IMR-90 (cell line): Measurements from ENCODE around the gene MPP4. TPM values are rescaled to one million over a fixed set of nuclear protein-coding genes. Genes with fewer than 3 reads are reported as not detected.

Source experiments
- ATAC-seq: fragments of 200-7000 bp; cut with Tn5 transposase; 2 replicates; pipeline ENCODE4 v1.9.1; 2020; ENCODE audit warnings: low read depth, mild to moderate bottlenecking, moderate library complexity
- BruUV-seq: library from RNA; stranded (reverse); fragments of 400-500 nt; replicated peaks from 2 replicates; lab custom pipeline; 2021; lab: Mats Ljungman, UMichigan
- CTCF ChIA-PET: fragments of 300-600 bp; formaldehyde crosslinking; extraction: SDS; loops from one replicate; lab custom pipeline; 2021; ENCODE audit warnings: antibody characterized with exemption; lab: Yijun Ruan, JAX
- POLR2A ChIA-PET: fragments of 300-600 bp; sonication (Branson Sonifier 250); formaldehyde crosslinking; loops from one replicate; lab custom pipeline; 2022; ENCODE audit warnings: antibody characterized with exemption; ENCODE audit not compliant: unreplicated experiment; lab: Charles Lee
- DNase-seq: peaks from one replicate; pipeline ENCODE4 v3.0.0; 2013
- H2AFZ ChIP-seq: replicated peaks from 2 replicates; pipeline ENCODE3; 2013; ENCODE audit warnings: low read length, mild to moderate bottlenecking; ENCODE audit not compliant: poor library complexity
- H2AK5ac ChIP-seq: 2 replicates; pipeline ENCODE4 v1.6.1; 2013; ENCODE audit warnings: low read depth, low read length, inconsistent platforms
- H2AK9ac ChIP-seq: replicated peaks from 2 replicates; pipeline ENCODE3; 2013; ENCODE audit warnings: mild to moderate bottlenecking, low read depth, low read length, moderate library complexity; ENCODE audit not compliant: poor library complexity
- H2BK120ac ChIP-seq: 2 replicates; pipeline ENCODE4 v1.6.1; 2013; ENCODE audit warnings: low read depth, low read length, inconsistent platforms
- H2BK15ac ChIP-seq: 3 replicates; pipeline ENCODE4 v1.6.1; 2013; ENCODE audit warnings: low read depth, low read length, inconsistent platforms
- H2BK20ac ChIP-seq: 2 replicates; pipeline ENCODE4 v1.6.1; 2013; ENCODE audit warnings: low read depth, mild to moderate bottlenecking, inconsistent platforms, low read length, moderate library complexity
- H2BK5ac ChIP-seq: 2 replicates; pipeline ENCODE4 v1.6.1; 2013; ENCODE audit warnings: mild to moderate bottlenecking, low read depth, low read length, inconsistent platforms; ENCODE audit not compliant: poor library complexity, severe bottlenecking
- H3K14ac ChIP-seq: replicated peaks from 2 replicates; pipeline ENCODE4 v1.6.1; 2013; ENCODE audit warnings: low read depth, low read length, inconsistent platforms
- H3K18ac ChIP-seq: 2 replicates; pipeline ENCODE4 v1.6.1; 2013; ENCODE audit warnings: low read depth, low read length, control low read depth
- H3K23ac ChIP-seq: 2 replicates; pipeline ENCODE4 v1.6.1; 2013; ENCODE audit warnings: low read depth, low read length, inconsistent platforms
- H3K27ac ChIP-seq: 2 replicates; pipeline ENCODE4 v1.5.1; 2013; ENCODE audit warnings: mild to moderate bottlenecking, control low read depth, low read length; ENCODE audit not compliant: insufficient read depth
- H3K27me3 ChIP-seq: 2 replicates; pipeline ENCODE4 v1.6.1; 2013; ENCODE audit warnings: low read length; ENCODE audit not compliant: control insufficient read depth, insufficient read depth
- H3K36me3 ChIP-seq: 2 replicates; pipeline ENCODE4 v1.6.1; 2013; ENCODE audit warnings: low read length, mixed read lengths; ENCODE audit not compliant: control insufficient read depth, insufficient read depth
- H3K4ac ChIP-seq: 2 replicates; pipeline ENCODE4 v1.6.1; 2013; ENCODE audit warnings: low read depth, low read length, inconsistent platforms
- H3K4me1 ChIP-seq: 2 replicates; pipeline ENCODE4 v1.6.1; 2013; ENCODE audit warnings: low read length, mixed read lengths; ENCODE audit not compliant: control insufficient read depth, insufficient read depth
- H3K4me2 ChIP-seq: 2 replicates; pipeline ENCODE4 v1.6.1; 2013; ENCODE audit warnings: low read depth, mild to moderate bottlenecking, control low read depth, low read length, moderate library complexity
- H3K4me3 ChIP-seq: 2 replicates; pipeline ENCODE4 v1.5.1; 2013; ENCODE audit warnings: low read depth, mild to moderate bottlenecking, control low read depth, low read length, moderate library complexity; ENCODE audit not compliant: insufficient read depth
- H3K56ac ChIP-seq: 2 replicates; pipeline ENCODE4 v1.6.1; 2013; ENCODE audit warnings: low read length, inconsistent platforms; ENCODE audit not compliant: insufficient read depth; ENCODE audit errors: extremely low read depth
- H3K79me1 ChIP-seq, 2 experiments: 2 replicates each; pipeline ENCODE4 v1.6.1; 2013; ENCODE audit warnings: low read length in 2 of 2, inconsistent platforms in 1 of 2, low read depth in 1 of 2
- H3K9ac ChIP-seq: 2 replicates; pipeline ENCODE4 v1.6.1; 2013; ENCODE audit warnings: low read depth, low read length, control low read depth
- H3K9me1 ChIP-seq: 2 replicates; pipeline ENCODE4 v1.6.1; 2013; ENCODE audit warnings: low read length, inconsistent platforms; ENCODE audit not compliant: insufficient read depth
- H3K9me3 ChIP-seq: 2 replicates; pipeline ENCODE4 v1.6.1; 2013; ENCODE audit warnings: low read length; ENCODE audit not compliant: control insufficient read depth, insufficient read depth
- H4K20me1 ChIP-seq: 2 replicates; pipeline ENCODE4 v1.6.1; 2013; ENCODE audit warnings: low read length, inconsistent platforms; ENCODE audit not compliant: insufficient read depth
- H4K5ac ChIP-seq: 2 replicates; pipeline ENCODE4 v1.6.1; 2013; ENCODE audit warnings: mild to moderate bottlenecking, low read depth, low read length, control low read depth
- H4K8ac ChIP-seq, 2 experiments: 2 replicates each; pipeline ENCODE4 v1.6.1; 2013; ENCODE audit warnings: low read depth in 2 of 2, low read length in 2 of 2, control low read depth in 1 of 2, inconsistent platforms in 1 of 2
- H4K91ac ChIP-seq: 2 replicates; pipeline ENCODE4 v1.6.1; 2013; ENCODE audit warnings: low read depth, low read length, inconsistent platforms; ENCODE audit not compliant: insufficient read depth
- BHLHE40 ChIP-seq: fragments of 150-350 bp; IDR thresholded peaks from 2 replicates; pipeline ENCODE4 v1.6.1; 2016; ENCODE audit warnings: mild to moderate bottlenecking, low read depth, low read length
- FOS ChIP-seq: fragments of 150-350 bp; IDR thresholded peaks from 2 replicates; pipeline ENCODE4 v1.6.1; 2016; ENCODE audit warnings: low read depth, low read length
- RAD21 ChIP-seq: IDR thresholded peaks from 2 replicates; pipeline ENCODE4 v1.6.1; 2012; ENCODE audit warnings: low read length, improper control_type of control experiment
- SMC3 ChIP-seq: fragments of 150-350 bp; IDR thresholded peaks from 2 replicates; pipeline ENCODE4 v1.6.1; 2016; ENCODE audit warnings: low read depth, mild to moderate bottlenecking, antibody characterized with exemption, low read length, moderate library complexity
- WGBS, 2 experiments: methylation state at CpG; one replicate each; pipeline versions ENCODE4 v1.1.5 to v1.1.7; 2013; ENCODE audit warnings: missing lambda C conversion rate in 2 of 2; ENCODE audit not compliant: insufficient read length in 1 of 2; ENCODE audit errors: extremely low coverage in 2 of 2; 5-methylcytosine and 5-hydroxymethylcytosine counted together
- dilution Hi-C: fragments of 300-500 bp; cut with HindIII; formaldehyde crosslinking; loops from one replicate; pipeline ENCODE4 v1.14.3; 2018; ENCODE audit warnings: low sequenced_read_pairs; ENCODE audit not compliant: unreplicated experiment
- in situ Hi-C: fragments of 300-500 bp; cut with MboI; formaldehyde crosslinking; loops from 3 replicates; pipeline ENCODE4 v1.14.3; 2019; ENCODE audit warnings: low sequenced_read_pairs, inconsistent platforms, mixed read lengths
- intact Hi-C: fragments of 100-400 bp; cut with micrococcal nuclease; formaldehyde crosslinking; loops from 2 replicates; pipeline ENCODE4 v1.10.0; 2022
- polyA plus RNA-seq, 3 experiments: library from polyadenylated mRNA; depleted of rRNA; stranded (reverse); fragments of >200 nt; gene quantifications; 2 replicates each; pipeline ENCODE4 v1.2.3, GENCODE V29; 2012; ENCODE audit warnings: low replicate concordance in 1 of 3
- total RNA-seq: library from RNA; depleted of rRNA; stranded (reverse); fragments of >200 nt; gene quantifications from 2 replicates; pipeline ENCODE4 v1.2.3, GENCODE V29; 2012
- TF ChIP-seq, protein P1 (sequence below): conservative IDR thresholded peaks from 2 replicates; pipeline ENCODE4 v1.5.1; 2012; ENCODE audit warnings: mild to moderate bottlenecking, low read depth, low read length, improper control_type of control experiment
- TF ChIP-seq, protein P2 (sequence below): fragments of 150-350 bp; IDR thresholded peaks from 2 replicates; pipeline ENCODE4 v1.6.1; 2016; ENCODE audit warnings: low read depth, mild to moderate bottlenecking, low read length, moderate library complexity, borderline replicate concordance

The MPP4 gene
- total and polyA plus RNA-seq, 2 of the 4 experiments (the other 2 are of a cell fraction) = 11.8 to 14.9 TPM

DNA sequence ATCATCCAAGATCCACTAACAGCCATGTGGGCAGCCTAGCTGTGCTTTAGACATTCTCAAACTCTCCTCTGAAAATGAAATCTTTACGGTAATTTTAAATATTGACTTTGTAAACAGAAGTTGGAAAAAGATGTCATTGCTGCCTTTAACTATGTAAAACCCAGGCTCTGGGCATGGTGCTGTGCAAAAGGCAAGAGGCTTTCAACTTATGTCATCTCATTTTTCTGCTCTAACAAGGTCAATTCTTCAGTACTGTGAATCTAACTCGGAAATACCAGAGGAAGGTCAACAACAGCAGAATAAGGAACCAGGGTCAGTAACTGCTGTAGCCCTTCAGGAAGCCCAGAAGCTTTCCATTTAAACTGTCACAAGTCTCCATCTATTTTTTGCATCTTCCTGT is 37.0 kb upstream of the MPP4 start:
- Histone ChIP-seq H3K79me1 (no peaks in the 10 kb centered on the region), H3K27ac (no peak overlapping the region), H3K23ac (no peak overlapping the region)

More for the DNA sequence above, 37.0 kb upstream of the MPP4 start:
- ATAC-seq = no peak
- Histone ChIP-seq H3K4me2 (no peak overlapping the region), H2AFZ (no peak overlapping the region), H2BK15ac (no peak overlapping the region), H3K56ac (no peak overlapping the region), H3K9ac (no peak overlapping the region), H4K20me1 (no peaks in the 10 kb centered on the region), H3K14ac (no peak overlapping the region), H3K36me3 (peaks cover 36% of the 10 kb centered on the region), H3K27me3 (no peaks in the 10 kb centered on the region), H2AK9ac (no peak overlapping the region), H2AK5ac (no peak overlapping the region), H3K9me3 (peaks cover 9% of the 10 kb centered on the region), H4K5ac (no peak overlapping the region), H4K8ac (no peak overlapping the region), H2BK5ac (no peak overlapping the region), H4K91ac (no peak overlapping the region), H3K4ac (no peak overlapping the region), H3K4me1 (no peaks in the 10 kb centered on the region), H3K4me3 (no peak overlapping the region), H3K9me1 (no peaks in the 10 kb centered on the region), H2BK120ac (no peak overlapping the region), H2BK20ac (no peak overlapping the region), H3K18ac (no peak overlapping the region)
- POLR2A ChIA-PET = no interaction called here
- CTCF ChIA-PET = no interaction called here
- DNase-seq = no peak
- TF ChIP-seq, protein P1, sequence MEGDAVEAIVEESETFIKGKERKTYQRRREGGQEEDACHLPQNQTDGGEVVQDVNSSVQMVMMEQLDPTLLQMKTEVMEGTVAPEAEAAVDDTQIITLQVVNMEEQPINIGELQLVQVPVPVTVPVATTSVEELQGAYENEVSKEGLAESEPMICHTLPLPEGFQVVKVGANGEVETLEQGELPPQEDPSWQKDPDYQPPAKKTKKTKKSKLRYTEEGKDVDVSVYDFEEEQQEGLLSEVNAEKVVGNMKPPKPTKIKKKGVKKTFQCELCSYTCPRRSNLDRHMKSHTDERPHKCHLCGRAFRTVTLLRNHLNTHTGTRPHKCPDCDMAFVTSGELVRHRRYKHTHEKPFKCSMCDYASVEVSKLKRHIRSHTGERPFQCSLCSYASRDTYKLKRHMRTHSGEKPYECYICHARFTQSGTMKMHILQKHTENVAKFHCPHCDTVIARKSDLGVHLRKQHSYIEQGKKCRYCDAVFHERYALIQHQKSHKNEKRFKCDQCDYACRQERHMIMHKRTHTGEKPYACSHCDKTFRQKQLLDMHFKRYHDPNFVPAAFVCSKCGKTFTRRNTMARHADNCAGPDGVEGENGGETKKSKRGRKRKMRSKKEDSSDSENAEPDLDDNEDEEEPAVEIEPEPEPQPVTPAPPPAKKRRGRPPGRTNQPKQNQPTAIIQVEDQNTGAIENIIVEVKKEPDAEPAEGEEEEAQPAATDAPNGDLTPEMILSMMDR = no peak
- TF ChIP-seq, protein P2, sequence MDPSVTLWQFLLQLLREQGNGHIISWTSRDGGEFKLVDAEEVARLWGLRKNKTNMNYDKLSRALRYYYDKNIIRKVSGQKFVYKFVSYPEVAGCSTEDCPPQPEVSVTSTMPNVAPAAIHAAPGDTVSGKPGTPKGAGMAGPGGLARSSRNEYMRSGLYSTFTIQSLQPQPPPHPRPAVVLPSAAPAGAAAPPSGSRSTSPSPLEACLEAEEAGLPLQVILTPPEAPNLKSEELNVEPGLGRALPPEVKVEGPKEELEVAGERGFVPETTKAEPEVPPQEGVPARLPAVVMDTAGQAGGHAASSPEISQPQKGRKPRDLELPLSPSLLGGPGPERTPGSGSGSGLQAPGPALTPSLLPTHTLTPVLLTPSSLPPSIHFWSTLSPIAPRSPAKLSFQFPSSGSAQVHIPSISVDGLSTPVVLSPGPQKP = no peak
- no peak for TF ChIP-seq SMC3
- TF ChIP-seq RAD21 = no peak
- no peak for TF ChIP-seq BHLHE40
- TF ChIP-seq FOS = no peak
- intact Hi-C loops (no loop called here), in situ Hi-C loops (no loop called here), dilution Hi-C loops (no loop called here)
- WGBS, 2 experiments = no CpG with 5 or more reads among the region's 2 CpGs
- no TSS peak for BruUV-seq
